RWPE2 (cell line): ENCODE data around the gene NEURL1B.

Experiments used
- ATAC-seq: fragments of 200-7000 bp; cut with Tn5 transposase; 3 replicates; pipeline ENCODE4 v1.9.1; 2021; ENCODE audit warnings: low read depth
- DNase-seq: peaks from one replicate; pipeline ENCODE4 v3.0.0-alpha.2; 2020; ENCODE audit warnings: low spot score
- H3K27ac ChIP-seq: fragments of 450-650 bp; 2 replicates; pipeline ENCODE4 v1.5.1; 2017; ENCODE audit warnings: mild to moderate bottlenecking; ENCODE audit not compliant: poor library complexity, severe bottlenecking
- H3K27me3 ChIP-seq: fragments of 250-450 bp; sonication (Bioruptor Pico); 2 replicates; pipeline ENCODE4 v1.5.1; 2021; ENCODE audit warnings: mild to moderate bottlenecking, moderate library complexity; ENCODE audit not compliant: insufficient read depth, poor library complexity, severe bottlenecking
- H3K36me3 ChIP-seq: fragments of 250-450 bp; sonication (Bioruptor Pico); 2 replicates; pipeline ENCODE4 v1.5.1; 2020; ENCODE audit warnings: low read depth, mild to moderate bottlenecking, moderate library complexity
- H3K4me1 ChIP-seq: fragments of 250-450 bp; sonication (Bioruptor Pico); 2 replicates; pipeline ENCODE4 v1.5.1; 2021; ENCODE audit warnings: mild to moderate bottlenecking, moderate library complexity; ENCODE audit not compliant: insufficient read depth, poor library complexity, severe bottlenecking
- H3K4me3 ChIP-seq: fragments of 250-450 bp; sonication (Bioruptor Pico); 2 replicates; pipeline ENCODE4 v1.5.1; 2021; ENCODE audit warnings: mild to moderate bottlenecking, moderate library complexity; ENCODE audit not compliant: severe bottlenecking
- H3K9me3 ChIP-seq: fragments of 250-450 bp; sonication (Bioruptor Pico); 2 replicates; pipeline ENCODE4 v1.5.1; 2021; ENCODE audit warnings: mild to moderate bottlenecking, moderate library complexity; ENCODE audit not compliant: severe bottlenecking
- TF ChIP-seq, protein P1 (sequence below): fragments of 450-650 bp; IDR thresholded peaks from one replicate; pipeline ENCODE4 v1.5.1; 2017; ENCODE audit warnings: mild to moderate bottlenecking, moderate library complexity; ENCODE audit not compliant: poor library complexity, severe bottlenecking

The NEURL1B gene

DNA sequence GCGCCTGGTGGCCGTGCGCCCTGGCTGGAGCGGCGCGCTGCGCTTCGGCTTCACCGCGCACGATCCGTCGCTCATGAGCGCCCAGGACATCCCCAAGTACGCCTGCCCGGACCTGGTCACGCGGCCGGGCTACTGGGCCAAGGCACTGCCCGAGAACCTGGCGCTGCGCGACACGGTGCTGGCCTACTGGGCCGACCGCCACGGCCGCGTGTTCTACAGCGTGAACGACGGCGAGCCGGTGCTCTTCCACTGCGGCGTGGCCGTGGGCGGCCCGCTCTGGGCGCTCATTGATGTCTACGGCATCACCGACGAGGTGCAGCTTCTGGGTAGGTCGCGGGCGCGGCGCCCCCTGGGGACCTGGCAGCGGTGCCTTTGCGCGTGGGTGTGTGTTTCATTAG is 28.9 kb downstream of the NEURL1B start:
- no peak for ATAC-seq

DNA sequence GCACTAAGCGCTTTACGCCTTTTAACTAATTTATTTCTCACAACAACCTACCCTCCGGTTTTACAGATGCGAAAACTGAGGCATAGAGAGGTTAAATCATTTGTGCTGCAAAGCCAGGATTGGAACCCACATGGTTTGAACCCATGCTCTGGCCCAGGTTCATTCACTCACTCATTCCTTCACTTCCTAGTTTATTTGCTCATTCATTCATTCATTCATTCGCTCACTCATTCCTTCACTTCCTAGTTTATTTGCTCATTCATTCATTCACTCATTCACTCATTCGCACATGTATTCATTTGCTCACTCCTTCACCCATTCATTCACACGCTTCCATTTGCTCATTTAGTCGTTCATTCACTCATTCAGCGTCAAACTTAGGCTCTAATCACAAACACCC is 29.4 kb downstream of the NEURL1B start:
- no peaks in the 10 kb centered on the region for H3K9me3 ChIP-seq
- TF ChIP-seq, protein P1, sequence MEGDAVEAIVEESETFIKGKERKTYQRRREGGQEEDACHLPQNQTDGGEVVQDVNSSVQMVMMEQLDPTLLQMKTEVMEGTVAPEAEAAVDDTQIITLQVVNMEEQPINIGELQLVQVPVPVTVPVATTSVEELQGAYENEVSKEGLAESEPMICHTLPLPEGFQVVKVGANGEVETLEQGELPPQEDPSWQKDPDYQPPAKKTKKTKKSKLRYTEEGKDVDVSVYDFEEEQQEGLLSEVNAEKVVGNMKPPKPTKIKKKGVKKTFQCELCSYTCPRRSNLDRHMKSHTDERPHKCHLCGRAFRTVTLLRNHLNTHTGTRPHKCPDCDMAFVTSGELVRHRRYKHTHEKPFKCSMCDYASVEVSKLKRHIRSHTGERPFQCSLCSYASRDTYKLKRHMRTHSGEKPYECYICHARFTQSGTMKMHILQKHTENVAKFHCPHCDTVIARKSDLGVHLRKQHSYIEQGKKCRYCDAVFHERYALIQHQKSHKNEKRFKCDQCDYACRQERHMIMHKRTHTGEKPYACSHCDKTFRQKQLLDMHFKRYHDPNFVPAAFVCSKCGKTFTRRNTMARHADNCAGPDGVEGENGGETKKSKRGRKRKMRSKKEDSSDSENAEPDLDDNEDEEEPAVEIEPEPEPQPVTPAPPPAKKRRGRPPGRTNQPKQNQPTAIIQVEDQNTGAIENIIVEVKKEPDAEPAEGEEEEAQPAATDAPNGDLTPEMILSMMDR = no peak
- no peaks in the 10 kb centered on the region for H3K4me1 ChIP-seq
- no peak for DNase-seq
- H3K4me3 ChIP-seq = no peak overlapping the region
- peaks cover 36% of the 10 kb centered on the region for H3K36me3 ChIP-seq
- no peaks in the 10 kb centered on the region for H3K27me3 ChIP-seq
- ATAC-seq = no peak
- H3K27ac ChIP-seq = no peak overlapping the region

More for the DNA sequence above, 28.9 kb downstream of the NEURL1B start:
- H3K27me3 ChIP-seq = no peaks in the 10 kb centered on the region
- no peak overlapping the region for H3K27ac ChIP-seq
- H3K4me1 ChIP-seq = no peaks in the 10 kb centered on the region
- peaks cover 36% of the 10 kb centered on the region for H3K36me3 ChIP-seq
- H3K9me3 ChIP-seq = no peaks in the 10 kb centered on the region
- TF ChIP-seq, protein P1 = no peak
- no peak overlapping the region for H3K4me3 ChIP-seq
- DNase-seq = no peak

DNA sequence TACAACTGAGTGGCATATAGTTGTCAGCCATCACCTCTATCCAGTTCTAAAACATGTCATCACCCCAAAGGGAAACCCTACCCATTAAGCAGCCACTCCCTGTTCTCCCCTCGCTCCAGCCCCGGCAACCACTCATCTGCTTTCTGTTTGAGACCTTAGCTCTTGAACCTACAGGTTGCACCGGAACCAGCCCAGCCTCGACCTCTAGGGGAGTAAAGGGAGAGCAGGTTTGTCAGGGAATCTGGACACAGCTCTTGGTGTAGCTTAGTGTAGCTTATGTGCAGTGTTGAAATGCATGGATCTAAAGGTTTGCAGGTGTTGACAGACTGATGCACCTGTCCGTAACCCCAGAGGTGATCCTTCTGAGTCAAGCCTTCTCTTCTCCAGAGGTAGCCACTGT is 30.0 kb downstream of the NEURL1B start:
- H3K9me3 ChIP-seq = no peaks in the 10 kb centered on the region
- H3K27ac ChIP-seq = no peak overlapping the region
- H3K4me1 ChIP-seq = no peaks in the 10 kb centered on the region
- DNase-seq = no peak
- H3K27me3 ChIP-seq = no peaks in the 10 kb centered on the region
- TF ChIP-seq, protein P1 = no peak
- H3K36me3 ChIP-seq = peaks cover 33% of the 10 kb centered on the region
- H3K4me3 ChIP-seq = no peak overlapping the region
- no peak for ATAC-seq

DNA sequence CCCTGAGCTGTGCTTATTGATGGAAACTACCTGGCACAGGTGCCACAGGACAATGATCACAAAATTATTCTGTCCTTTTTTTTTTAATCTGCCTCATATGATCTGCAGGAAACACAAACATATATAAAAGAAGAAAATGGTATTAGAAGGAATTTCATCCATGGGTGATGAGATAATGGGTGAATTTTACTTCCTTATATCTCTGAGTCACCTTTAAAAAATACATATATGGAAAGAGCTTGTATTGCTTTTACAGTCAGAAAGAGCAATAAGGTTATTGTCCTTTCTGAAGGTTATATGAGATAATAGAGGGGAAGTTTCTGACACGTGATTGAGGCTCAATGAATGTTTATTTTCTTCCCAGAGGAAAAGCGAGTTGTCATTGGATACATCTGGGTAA is 31.6 kb downstream of the NEURL1B start:
- ATAC-seq (no peak), DNase-seq (no peak)
- no peaks in the 10 kb centered on the region for H3K9me3 ChIP-seq
- peaks cover 38% of the 10 kb centered on the region for H3K36me3 ChIP-seq
- no peaks in the 10 kb centered on the region for H3K4me1 ChIP-seq
- TF ChIP-seq, protein P1 = no peak
- no peak overlapping the region for H3K4me3 ChIP-seq
- H3K27me3 ChIP-seq = no peaks in the 10 kb centered on the region
- H3K27ac ChIP-seq = no peak overlapping the region

DNA sequence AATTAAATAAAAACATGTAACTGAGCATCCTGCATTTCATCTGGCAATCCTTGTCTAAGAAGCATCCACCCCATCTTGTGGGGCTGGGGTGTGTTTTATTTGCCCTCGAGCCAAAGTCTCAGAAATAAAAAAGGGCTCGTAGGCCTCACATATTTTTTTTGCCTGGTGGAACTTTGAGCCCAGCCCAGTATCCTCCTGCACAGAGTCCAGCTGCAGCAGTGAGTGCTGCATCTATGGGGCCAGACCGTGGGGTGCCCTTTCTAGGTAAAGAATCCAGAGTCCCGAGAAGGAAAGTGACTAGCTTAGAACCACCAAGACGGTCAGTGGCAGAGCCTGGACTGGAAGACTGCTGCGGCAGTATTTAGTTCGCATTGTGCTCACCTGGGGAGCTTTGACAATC is 33.1 kb downstream of the NEURL1B start:
- DNase-seq = no peak

More for the DNA sequence above, 33.1 kb downstream of the NEURL1B start:
- Histone ChIP-seq H3K27ac (no peak overlapping the region), H3K36me3 (peaks cover 42% of the 10 kb centered on the region), H3K4me3 (no peak overlapping the region), H3K4me1 (no peaks in the 10 kb centered on the region), H3K9me3 (no peaks in the 10 kb centered on the region), H3K27me3 (no peaks in the 10 kb centered on the region)
- ATAC-seq = no peak
- TF ChIP-seq, protein P1 = no peak
